Measurements from ENCODE around the gene CCNYL1. TPM values are rescaled to one million over a fixed set of nuclear protein-coding genes. Genes with fewer than 3 reads are reported as not detected.

Gene CCNYL1
- total and polyA plus RNA-seq, 2 donors (not counting 1 experiment from before 2014, with no cell fraction given): 8.8 to 18.4 TPM

- H3K9me3 ChIP-seq (ENCODE audit: control insufficient read depth, insufficient read depth, low read depth, low read length): no peaks in the 10 kb centered on the region
- no peaks in the 10 kb centered on the region for H3K79me2 ChIP-seq (ENCODE audit: control insufficient read depth, insufficient read depth, low read length)
- H3K9ac ChIP-seq (ENCODE audit: insufficient read depth, low read length): no peak overlapping the region
- H2AFZ ChIP-seq (ENCODE audit: low read length): no peak overlapping the region
- H3K27me3 ChIP-seq (ENCODE audit: control insufficient read depth, insufficient read depth, low read length): no peaks in the 10 kb centered on the region
- H3K4me2 ChIP-seq (ENCODE audit: extremely low read depth, insufficient read depth, low read length): no peak overlapping the region
- H3K4me3 ChIP-seq (replicated peaks in 1 of 4; ENCODE audit: control extremely low read depth in 1 of 4, insufficient read depth in 1 of 4, low read depth in 3 of 4, low read length in 4 of 4): no peak overlapping the region
- no peak for DNase-seq (ENCODE audit: low read depth in 2 of 2)
- TF ChIP-seq EZH2 (IDR thresholded peaks at IDR 0.05; ENCODE audit: low read length, missing control alignments): no peak
- TF ChIP-seq, protein P1, sequence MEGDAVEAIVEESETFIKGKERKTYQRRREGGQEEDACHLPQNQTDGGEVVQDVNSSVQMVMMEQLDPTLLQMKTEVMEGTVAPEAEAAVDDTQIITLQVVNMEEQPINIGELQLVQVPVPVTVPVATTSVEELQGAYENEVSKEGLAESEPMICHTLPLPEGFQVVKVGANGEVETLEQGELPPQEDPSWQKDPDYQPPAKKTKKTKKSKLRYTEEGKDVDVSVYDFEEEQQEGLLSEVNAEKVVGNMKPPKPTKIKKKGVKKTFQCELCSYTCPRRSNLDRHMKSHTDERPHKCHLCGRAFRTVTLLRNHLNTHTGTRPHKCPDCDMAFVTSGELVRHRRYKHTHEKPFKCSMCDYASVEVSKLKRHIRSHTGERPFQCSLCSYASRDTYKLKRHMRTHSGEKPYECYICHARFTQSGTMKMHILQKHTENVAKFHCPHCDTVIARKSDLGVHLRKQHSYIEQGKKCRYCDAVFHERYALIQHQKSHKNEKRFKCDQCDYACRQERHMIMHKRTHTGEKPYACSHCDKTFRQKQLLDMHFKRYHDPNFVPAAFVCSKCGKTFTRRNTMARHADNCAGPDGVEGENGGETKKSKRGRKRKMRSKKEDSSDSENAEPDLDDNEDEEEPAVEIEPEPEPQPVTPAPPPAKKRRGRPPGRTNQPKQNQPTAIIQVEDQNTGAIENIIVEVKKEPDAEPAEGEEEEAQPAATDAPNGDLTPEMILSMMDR (conservative IDR thresholded peaks at IDR 0.05 in 1 of 2, IDR thresholded peaks at IDR 0.05 in 1 of 2; ENCODE audit: low read depth in 1 of 2, low read length in 2 of 2): no peak
- H3K4me1 ChIP-seq (ENCODE audit: control insufficient read depth, extremely low read depth, insufficient read depth, low read length): peaks cover 6% of the 10 kb centered on the region
- no peaks in the 10 kb centered on the region for H3K36me3 ChIP-seq (ENCODE audit: control insufficient read depth, insufficient read depth, low read length)
- H3K27ac ChIP-seq (ENCODE audit: insufficient read depth, low read length): no peak overlapping the region
- H4K20me1 ChIP-seq (ENCODE audit: control insufficient read depth, extremely low read depth, insufficient read depth, low read length): no peaks in the 10 kb centered on the region
These were observed 12.7 kb downstream of the CCNYL1 start for GRCh38 chr2:207724113-207724512.

DNA sequence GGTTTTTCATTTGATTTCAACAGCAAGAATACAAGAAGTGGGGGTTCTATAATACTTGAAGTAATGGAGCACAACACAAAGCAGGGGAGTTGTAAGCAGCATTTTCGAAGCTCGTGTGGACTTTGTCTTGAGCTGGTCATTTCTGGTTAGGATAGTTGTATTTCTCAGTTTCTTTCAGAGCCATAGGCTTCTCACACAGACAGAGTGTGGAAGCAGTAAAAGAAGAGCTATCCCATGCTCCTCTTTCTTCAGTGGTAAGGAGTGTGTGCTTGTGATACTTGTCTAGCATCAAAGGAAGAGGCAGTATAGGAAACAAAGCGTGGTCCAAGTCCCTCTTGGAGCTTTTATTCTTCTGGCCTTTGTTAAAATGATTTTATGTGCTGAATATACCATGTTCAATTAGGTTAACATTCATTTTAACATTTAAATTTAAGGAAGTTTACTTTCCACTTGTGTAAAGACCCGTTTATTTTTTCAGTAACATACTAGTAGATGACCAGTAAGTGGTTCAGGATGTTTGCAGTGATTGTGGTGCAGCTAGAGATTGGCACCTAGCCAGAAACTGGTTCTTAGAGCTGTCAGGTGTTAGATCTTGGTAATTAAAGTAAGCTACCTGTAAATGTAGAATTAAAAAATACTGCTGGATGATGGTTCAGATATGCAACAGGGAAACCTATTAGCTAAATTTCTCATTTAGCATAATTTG, 14.6 kb downstream of the CCNYL1 start:
- peaks cover 6% of the 10 kb centered on the region for H3K4me1 ChIP-seq (ENCODE audit: control insufficient read depth, extremely low read depth, insufficient read depth, low read length)
- no peaks in the 10 kb centered on the region for H3K36me3 ChIP-seq (ENCODE audit: control insufficient read depth, insufficient read depth, low read length)
- H3K79me2 ChIP-seq (ENCODE audit: control insufficient read depth, insufficient read depth, low read length): no peaks in the 10 kb centered on the region
- no peaks in the 10 kb centered on the region for H3K27me3 ChIP-seq (ENCODE audit: control insufficient read depth, insufficient read depth, low read length)
- no peak overlapping the region for H3K4me3 ChIP-seq (replicated peaks in 1 of 4; ENCODE audit: control extremely low read depth in 1 of 4, insufficient read depth in 1 of 4, low read depth in 3 of 4, low read length in 4 of 4)
- DNase-seq (ENCODE audit: low read depth in 2 of 2): no peak
- peak overlapping the region; percentile 13 for H3K4me2 ChIP-seq (ENCODE audit: extremely low read depth, insufficient read depth, low read length)
- H3K9ac ChIP-seq (ENCODE audit: insufficient read depth, low read length): no peak overlapping the region
- H3K27ac ChIP-seq (ENCODE audit: insufficient read depth, low read length): no peak overlapping the region
- no peaks in the 10 kb centered on the region for H4K20me1 ChIP-seq (ENCODE audit: control insufficient read depth, extremely low read depth, insufficient read depth, low read length)
- H2AFZ ChIP-seq (ENCODE audit: low read length): no peak overlapping the region
- no peaks in the 10 kb centered on the region for H3K9me3 ChIP-seq (ENCODE audit: control insufficient read depth, insufficient read depth, low read depth, low read length)
- no peak for TF ChIP-seq EZH2 (IDR thresholded peaks at IDR 0.05; ENCODE audit: low read length, missing control alignments)

DNA sequence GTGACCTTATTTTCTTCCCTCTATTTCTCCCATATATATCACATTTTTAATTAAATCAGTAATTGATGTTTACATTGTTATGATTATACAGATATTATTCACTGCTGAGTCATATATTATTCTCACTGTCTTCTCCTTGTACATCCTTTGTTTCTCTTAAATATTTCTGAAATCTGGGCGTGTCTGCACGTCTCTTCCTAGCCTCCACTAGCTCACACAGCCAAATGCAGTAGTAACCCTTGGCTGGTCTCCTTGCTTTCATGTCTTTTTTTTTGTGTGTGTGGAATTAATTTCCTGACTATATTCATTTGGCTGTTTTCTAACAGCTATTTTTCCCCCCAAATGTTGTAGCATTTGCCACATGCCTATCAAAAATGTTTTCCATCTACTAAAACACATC, 15.8 kb downstream of the CCNYL1 start:
- no peak overlapping the region for H3K27ac ChIP-seq (ENCODE audit: insufficient read depth, low read length)
- no peak overlapping the region for H3K9ac ChIP-seq (ENCODE audit: insufficient read depth, low read length)
- DNase-seq (ENCODE audit: low read depth in 2 of 2): peak in 1 of 2 donors; percentile 40

More for the DNA sequence above, 15.8 kb downstream of the CCNYL1 start:
- no peaks in the 10 kb centered on the region for H3K79me2 ChIP-seq (ENCODE audit: control insufficient read depth, insufficient read depth, low read length)
- H3K27me3 ChIP-seq (ENCODE audit: control insufficient read depth, insufficient read depth, low read length): no peaks in the 10 kb centered on the region
- no peaks in the 10 kb centered on the region for H3K36me3 ChIP-seq (ENCODE audit: control insufficient read depth, insufficient read depth, low read length)
- peak overlapping the region; percentile 13 for H3K4me2 ChIP-seq (ENCODE audit: extremely low read depth, insufficient read depth, low read length)
- no peak for TF ChIP-seq EZH2 (IDR thresholded peaks at IDR 0.05; ENCODE audit: low read length, missing control alignments)
- TF ChIP-seq, protein P1 (conservative IDR thresholded peaks at IDR 0.05 in 1 of 2, IDR thresholded peaks at IDR 0.05 in 1 of 2; ENCODE audit: low read depth in 1 of 2, low read length in 2 of 2): no peak
- no peaks in the 10 kb centered on the region for H4K20me1 ChIP-seq (ENCODE audit: control insufficient read depth, extremely low read depth, insufficient read depth, low read length)
- peaks cover 6% of the 10 kb centered on the region for H3K4me1 ChIP-seq (ENCODE audit: control insufficient read depth, extremely low read depth, insufficient read depth, low read length)
- no peak overlapping the region for H3K4me3 ChIP-seq (replicated peaks in 1 of 4; ENCODE audit: control extremely low read depth in 1 of 4, insufficient read depth in 1 of 4, low read depth in 3 of 4, low read length in 4 of 4)
- no peaks in the 10 kb centered on the region for H3K9me3 ChIP-seq (ENCODE audit: control insufficient read depth, insufficient read depth, low read depth, low read length)
- H2AFZ ChIP-seq (ENCODE audit: low read length): peak overlapping the region; percentile 41

Measured in fibroblast of lung (primary cell).